GM21390 (cell line): ENCODE measurements around the gene RABGAP1L.
"Not testable (repeated sequence)": the region's sequence is repeated elsewhere in the genome, so short reads cannot be mapped to it uniquely, and the experiment has no call there.

Experiments used
- ATAC-seq: cut with Tn5 transposase; IDR thresholded peaks from one replicate; pipeline ENCODE4 v1.9.1; 2021; ENCODE audit not compliant: unreplicated experiment

RABGAP1L gene

GRCh38 chr1:174286042-174286441 lies 126.7 kb downstream of the RABGAP1L start:
- no peak for ATAC-seq

- ATAC-seq = no peak
Measured at GRCh38 chr1:174289644-174290310, 130.5 kb downstream of the RABGAP1L start.

GRCh38 chr1:174291059-174291458 lies 131.7 kb downstream of the RABGAP1L start:
- ATAC-seq = no peak

GRCh38 chr1:174296309-174296708 lies 137.0 kb downstream of the RABGAP1L start:
- no peak for ATAC-seq

- no peak for ATAC-seq
Measured at GRCh38 chr1:174297351-174297750, 138.0 kb downstream of the RABGAP1L start.

GRCh38 chr1:174301295-174302077 lies 142.2 kb downstream of the RABGAP1L start:
- ATAC-seq = no peak

GRCh38 chr1:174308604-174309003 lies 149.3 kb downstream of the RABGAP1L start:
- ATAC-seq = no peak

GRCh38 chr1:174309490-174309889 lies 150.2 kb downstream of the RABGAP1L start:
- no peak for ATAC-seq

- no peak for ATAC-seq
Measured at GRCh38 chr1:174314433-174314832, 155.1 kb downstream of the RABGAP1L start.

- ATAC-seq = no peak
Measured at GRCh38 chr1:174315239-174315638, 155.9 kb downstream of the RABGAP1L start.

GRCh38 chr1:174320897-174321296 lies 161.6 kb downstream of the RABGAP1L start:
- not testable (repeated sequence) for ATAC-seq

- no peak for ATAC-seq
Measured at GRCh38 chr1:174322202-174322862, 163.0 kb downstream of the RABGAP1L start.

GRCh38 chr1:174324493-174324892 lies 165.2 kb downstream of the RABGAP1L start:
- ATAC-seq = no peak

- ATAC-seq = no peak
Measured at GRCh38 chr1:174324939-174325338, 165.6 kb downstream of the RABGAP1L start.

- ATAC-seq = no peak
Measured at GRCh38 chr1:174326278-174326677, 167.0 kb downstream of the RABGAP1L start.

GRCh38 chr1:174333437-174333836 lies 174.1 kb downstream of the RABGAP1L start:
- ATAC-seq = no peak

- no peak for ATAC-seq
Measured at GRCh38 chr1:174337000-174337681, 177.8 kb downstream of the RABGAP1L start.

- ATAC-seq = not testable (repeated sequence)
Measured at GRCh38 chr1:174340404-174340803, 181.1 kb downstream of the RABGAP1L start.

- peak; percentile 64 for ATAC-seq
Measured at GRCh38 chr1:174344162-174344561, 184.8 kb downstream of the RABGAP1L start.

- no peak for ATAC-seq
Measured at GRCh38 chr1:174352117-174352516, 192.8 kb downstream of the RABGAP1L start.

- no peak for ATAC-seq
Measured at GRCh38 chr1:174352883-174353608, 193.7 kb downstream of the RABGAP1L start.
